Measurements from ENCODE around the gene STT3B. TPM values are rescaled to one million over a fixed set of nuclear protein-coding genes. Genes with fewer than 3 reads are reported as not detected.
"Not testable (repeated sequence)": the region's sequence is repeated elsewhere in the genome, so short reads cannot be mapped to it uniquely, and the experiment has no call there.

Gene STT3B
- total RNA-seq, 1 donor from 2014 or later = 142 TPM

DNA sequence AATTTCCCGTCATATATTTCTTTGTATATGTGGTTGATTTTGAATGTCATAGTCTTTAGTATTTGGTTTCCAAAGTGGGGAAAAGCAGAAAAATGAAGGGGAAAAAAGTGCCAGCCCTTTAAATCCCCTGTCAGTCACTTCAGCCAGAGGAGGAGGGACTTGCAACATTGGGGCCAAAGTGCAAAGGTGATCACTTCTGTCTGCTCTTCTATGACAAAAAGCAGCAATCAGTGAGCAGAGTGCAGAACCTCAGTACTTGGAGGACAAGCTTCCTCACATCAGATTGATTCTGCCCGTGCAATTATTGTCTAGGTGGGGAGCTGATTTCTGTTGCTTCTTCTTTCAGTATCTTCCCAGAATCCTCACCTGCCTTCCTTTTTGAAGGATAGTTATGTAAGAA, 60.0 kb downstream of the STT3B start:
- DNase-seq (ENCODE audit: low read depth in 2 of 2) = no peak

DNA sequence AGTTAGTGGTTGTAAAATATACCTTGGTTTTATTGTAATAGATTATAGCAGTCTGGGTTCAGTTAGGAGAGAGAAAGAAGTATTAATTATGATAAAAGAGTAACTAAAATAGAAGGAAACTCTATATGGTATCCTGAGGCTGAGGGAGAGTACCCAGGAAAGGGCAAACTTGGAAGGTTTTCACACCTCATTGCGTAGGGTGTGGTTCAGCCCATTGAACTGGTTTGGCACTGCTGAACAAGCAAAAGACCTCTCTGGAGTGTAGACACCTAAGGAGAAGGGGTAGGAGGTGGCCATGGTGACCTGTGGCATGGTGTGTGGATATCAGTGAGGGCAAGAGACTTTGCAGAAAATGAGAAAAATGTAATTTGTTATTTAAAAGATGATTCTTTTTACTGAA, 63.5 kb downstream of the STT3B start:
- DNase-seq (ENCODE audit: low read depth in 2 of 2) = no peak

DNA sequence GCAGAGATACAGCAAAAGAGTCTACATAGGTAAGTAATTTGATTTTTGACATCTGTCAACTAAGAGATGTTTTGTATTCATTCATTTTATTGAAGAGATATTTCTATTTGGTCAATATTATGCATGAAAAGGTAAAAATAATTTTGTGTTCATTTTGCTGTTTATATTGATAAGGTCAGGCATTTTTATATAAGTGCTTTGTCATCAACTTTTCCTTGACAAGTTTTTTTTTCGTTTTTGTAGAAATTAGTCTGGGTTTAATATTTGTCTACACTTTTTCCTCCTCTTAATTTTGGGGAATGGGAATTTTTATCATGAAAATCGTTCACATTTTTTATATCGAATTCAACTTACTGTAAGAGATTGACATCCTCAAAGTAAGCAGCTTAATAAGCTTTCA, 67.7 kb downstream of the STT3B start:
- no peak for DNase-seq (ENCODE audit: low read depth in 2 of 2)

DNA sequence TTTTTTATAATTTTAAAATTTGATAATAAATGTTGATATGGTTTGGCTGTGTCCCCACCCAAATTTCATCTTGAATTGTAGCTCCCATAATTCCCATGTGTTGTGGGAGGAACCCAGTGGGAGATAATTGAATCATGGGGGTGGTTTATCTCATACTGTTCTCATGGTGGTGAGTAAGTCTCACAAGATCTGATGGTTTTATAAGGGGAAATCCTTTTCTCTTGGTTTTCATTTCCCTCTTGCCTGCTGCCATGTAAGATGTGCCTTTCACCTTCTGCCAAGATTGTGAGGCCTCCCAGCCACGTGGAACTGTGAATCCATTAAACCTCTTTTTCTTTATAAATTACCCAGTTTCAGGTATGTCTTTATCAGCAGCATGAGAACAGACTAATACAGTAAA, 72.6 kb downstream of the STT3B start:
- DNase-seq (ENCODE audit: low read depth in 2 of 2) = not testable (repeated sequence)

DNA sequence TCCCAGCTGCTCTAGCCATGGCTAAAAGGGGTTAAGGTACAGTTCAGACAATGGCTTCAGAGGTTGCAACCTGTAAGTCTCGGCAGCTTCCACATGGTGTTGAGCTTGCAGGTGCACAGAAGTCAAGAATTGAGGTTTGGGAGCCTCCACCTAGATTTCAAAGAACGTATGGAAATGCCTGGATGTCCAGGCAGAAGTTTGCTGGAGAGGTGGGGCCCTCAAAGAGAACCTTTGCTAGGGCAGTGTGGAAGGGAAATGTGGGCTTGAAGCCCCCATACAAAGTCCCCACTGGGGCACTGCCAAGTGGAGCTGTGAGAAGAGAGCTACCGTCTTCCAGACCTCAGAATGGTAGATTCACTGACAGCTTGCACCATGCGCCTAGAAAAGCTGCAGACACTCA, 73.7 kb downstream of the STT3B start:
- no peak for DNase-seq (ENCODE audit: low read depth in 2 of 2)

DNA sequence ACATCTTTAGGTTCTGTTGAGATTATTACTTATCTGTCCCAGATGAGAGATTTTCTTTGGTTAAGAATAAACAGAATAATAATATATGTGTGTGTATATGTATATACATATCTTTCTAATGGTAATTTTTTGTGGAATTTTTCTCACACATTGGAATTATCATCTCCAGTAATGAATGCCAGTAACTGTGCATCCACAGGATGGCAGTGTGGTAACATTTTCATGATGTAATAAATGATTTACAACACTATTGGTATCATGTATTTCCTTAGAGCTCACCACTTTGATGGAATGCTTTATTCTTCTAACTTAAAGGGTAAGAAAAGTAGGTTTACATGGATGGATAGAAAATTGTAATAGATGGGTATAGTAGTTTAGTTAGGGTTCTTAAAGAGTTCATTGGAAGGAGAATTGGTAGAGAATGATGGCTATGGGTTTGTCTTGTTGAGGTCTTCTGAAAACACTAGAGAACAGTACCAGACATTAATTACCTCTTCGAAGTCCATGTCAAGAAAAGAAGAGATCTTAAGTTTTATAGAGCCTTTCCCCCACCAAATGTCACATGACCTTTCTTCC, 78.1 kb downstream of the STT3B start:
- peak; percentile 64 to 77 for DNase-seq (ENCODE audit: low read depth in 2 of 2)

DNA sequence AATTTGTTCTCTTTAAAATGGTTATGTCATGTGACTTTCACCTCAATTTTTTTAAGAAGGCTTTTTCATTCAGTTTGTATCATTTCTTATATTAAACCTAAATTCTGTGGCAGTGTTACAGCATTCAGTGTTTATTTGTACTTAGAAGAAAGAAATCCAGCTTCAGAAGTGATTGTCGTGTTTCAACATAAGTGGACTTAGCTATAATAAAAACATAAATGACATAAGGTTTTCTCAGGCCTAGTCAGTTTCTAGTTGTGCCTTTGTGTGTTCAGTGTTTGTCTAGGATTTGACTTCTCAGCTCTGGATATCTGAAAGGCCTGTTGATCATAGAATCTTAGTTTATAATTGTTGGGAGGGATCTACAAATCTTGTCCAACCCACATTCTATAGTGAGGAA, 80.5 kb downstream of the STT3B start:
- DNase-seq (ENCODE audit: low read depth in 2 of 2) = no peak

DNA sequence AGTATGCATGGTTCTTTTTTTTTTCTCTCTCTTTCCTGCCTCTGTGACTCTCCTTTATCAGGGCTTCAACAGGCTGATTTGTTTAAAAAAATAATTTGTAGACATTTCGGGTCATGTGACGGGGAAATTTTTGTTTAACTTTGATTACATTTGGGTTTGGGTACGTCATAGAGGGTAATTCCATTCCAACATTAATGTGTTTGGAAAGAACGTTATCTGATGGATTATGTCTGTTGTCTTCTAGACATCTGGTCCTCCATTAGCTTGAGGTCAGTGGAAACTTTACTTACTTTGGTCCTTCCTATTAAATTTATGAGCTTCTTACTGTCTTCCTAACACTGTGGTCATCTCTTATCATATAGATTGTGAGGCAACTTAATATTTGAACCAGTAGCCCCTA, 80.9 kb downstream of the STT3B start:
- DNase-seq (ENCODE audit: low read depth in 2 of 2) = no peak

DNA sequence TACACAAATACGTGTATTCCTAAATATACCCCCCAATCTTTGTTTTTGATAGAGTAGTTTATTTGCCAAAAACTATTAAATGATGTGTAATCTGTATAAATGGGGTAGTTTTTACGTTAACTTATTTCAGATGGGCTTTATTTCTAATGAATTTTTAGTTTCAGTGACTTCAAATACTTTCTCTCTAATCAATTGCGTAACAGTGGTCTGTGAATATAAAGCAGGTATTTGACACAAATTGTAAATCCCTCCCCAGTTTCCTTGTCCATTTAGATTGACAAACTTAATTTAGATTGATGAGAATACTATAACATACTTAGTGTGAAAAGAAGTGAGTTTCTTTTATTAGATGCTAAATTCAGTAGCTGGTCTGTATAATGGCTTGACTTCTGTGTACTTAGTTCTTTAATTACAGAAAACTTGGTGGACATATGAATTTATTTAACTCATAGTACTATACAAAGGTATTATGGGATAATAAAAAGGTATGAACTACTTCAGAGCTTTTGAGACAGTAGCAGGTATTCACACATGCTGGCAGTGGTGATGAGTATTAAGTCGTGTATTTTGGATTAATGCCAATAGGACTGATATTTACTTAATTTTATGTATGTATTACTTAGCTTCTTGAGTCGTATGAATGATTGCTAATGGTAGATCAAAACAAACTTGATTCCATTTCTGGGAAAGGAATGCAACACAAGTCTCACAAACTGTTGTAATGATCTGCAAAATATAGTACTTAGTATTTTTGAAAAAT, 81.6 kb downstream of the STT3B start:
- DNase-seq (ENCODE audit: low read depth in 2 of 2) = peak; percentile 8 to 27

DNA sequence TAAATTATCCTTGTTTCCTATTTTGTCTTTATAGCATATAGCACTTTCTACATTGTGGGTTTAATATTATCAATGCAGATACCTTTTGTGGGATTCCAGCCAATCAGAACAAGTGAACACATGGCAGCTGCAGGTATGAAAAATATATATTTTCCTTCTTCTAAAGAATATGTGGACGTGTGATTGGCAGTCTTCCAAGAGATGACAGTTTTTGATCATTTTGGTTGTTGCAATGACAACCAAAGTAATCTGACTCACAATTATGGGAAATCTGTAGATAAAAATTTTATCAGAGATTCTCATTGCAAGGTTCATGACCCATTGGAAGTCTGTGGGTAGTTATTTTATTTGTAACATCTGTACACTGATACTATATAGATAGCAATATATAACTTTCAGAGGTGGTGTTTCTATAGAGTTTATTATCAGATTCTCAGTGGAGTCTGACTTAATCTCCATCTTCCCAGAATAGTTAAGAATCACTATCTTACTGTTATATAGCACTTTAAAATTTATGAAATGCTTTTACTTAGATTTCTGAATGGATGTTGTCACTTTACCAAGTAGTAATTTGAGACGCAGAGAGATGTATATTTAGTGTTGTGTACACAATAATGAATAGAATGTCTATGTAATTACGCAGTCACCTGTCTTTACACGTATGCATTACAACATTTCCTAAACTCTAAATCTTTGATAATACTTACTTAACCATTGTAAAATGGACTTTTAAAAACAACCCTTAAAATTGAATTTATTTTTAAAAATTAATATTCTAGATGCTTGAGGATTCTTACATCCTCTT, 82.5 kb downstream of the STT3B start:
- peak; percentile 32 to 62 for DNase-seq (ENCODE audit: low read depth in 2 of 2)

DNA sequence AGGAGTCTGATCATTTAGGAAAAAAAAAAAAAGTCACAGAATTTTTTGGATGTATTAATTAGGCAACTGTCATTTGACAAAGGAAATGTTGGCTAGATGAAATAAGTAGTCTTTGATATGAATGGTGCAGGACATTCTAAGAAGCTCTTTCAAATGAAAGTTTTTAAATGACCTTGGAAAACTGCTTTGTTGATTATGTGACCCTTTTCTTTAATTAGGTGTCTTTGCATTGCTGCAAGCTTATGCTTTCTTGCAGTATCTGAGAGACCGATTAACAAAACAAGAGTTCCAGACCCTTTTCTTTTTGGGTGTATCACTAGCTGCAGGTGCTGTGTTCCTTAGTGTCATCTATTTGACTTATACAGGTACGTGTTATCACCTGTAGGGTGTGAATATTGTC, 84.0 kb downstream of the STT3B start:
- no peak for DNase-seq (ENCODE audit: low read depth in 2 of 2)

DNA sequence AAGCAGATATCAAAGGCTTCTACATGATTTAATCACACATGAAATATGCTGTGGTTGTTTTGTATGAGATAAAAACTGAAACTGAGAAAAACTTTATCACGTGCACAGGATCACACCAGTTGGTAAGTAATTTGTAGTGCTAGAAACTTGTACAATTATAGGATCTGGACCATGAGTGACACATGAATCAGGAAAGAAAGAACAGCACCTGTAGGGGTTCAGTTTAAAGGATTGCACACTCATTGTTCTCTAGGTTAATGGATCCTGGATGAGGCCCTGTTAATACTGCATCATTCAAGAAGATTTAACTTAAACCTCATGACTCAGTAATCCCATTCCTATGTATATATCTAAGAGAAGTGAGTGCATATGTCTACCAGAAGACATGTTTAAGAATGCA, 87.9 kb downstream of the STT3B start:
- DNase-seq (ENCODE audit: low read depth in 2 of 2) = no peak

DNA sequence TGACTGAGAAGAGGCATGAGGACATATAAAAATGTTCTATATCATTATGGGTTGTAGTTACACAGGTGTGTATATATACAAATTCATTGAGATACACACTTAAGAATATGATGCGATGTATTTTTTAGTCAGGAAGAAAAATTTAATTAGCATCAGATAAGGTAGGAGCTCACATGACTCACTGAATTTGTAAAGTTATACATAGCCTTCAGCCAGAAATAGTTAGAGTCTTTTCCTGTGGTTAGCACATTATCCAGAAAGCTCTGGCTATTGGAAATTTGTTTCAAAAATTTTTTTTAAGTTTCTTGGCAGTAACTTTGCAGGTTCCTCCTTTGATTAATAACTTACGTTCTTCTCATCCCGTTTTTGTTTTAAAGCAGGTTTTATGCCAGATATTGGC, 88.6 kb downstream of the STT3B start:
- DNase-seq (ENCODE audit: low read depth in 2 of 2) = no peak

DNA sequence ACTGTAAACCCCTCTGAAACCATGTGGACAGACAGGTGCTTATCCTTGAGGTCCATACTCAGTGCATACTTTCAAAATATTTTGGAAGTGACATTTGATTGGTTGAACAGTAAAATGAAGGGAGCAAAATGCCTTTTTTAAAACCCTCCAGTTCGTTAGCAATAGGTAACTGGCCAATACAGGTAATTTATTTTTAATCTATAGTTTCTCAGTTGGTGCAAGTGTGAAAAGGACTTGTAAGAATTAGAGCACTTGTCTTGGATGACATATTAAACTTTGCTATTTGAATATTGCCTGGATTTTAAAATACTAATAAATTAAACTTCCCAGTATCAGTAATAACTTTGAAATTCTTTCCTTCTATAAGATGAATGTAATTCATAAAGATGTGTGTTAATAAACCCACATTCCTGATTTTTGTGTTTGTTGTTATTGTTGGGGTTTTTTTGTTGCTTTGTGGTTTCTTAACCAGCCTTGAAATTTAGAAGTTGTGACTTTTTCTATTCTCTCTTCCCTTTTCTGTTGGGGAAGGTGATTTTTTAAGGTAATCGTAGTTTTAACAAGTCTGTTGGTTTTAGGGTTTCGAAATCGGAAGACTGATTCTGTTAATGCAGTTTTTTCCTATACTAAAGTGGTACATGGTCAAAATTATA, 90.0 kb downstream of the STT3B start:
- DNase-seq (ENCODE audit: low read depth in 2 of 2) = no peak

DNA sequence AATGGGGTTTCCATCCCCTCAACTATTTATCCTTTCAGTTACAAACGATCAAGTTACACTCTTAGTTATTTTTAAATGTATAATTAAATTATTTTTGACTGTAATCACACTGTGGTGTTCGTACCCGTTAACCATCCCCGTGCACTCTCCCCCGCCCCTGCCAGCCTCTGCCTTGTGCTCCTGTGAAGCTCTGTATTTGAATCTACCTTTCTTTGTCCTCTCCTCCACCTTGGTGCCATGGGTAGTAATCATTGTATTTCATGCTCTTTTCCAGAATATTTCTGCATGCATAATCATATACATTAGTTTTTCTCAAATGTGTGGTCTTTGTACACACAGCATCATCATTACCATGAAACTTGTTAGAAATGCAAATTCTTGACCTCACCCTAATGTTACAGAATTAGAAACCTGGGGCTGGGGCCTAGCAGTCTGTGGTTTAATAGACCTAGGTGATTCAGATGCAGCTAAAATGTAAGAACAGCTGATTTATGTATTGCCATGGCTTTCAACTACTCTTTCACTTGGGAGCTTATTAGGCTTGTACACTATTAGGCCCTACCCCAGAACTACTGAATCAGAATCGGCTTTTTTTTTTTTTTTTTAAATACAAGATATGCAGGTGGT, 91.5 kb downstream of the STT3B start:
- no peak for DNase-seq (ENCODE audit: low read depth in 2 of 2)

DNA sequence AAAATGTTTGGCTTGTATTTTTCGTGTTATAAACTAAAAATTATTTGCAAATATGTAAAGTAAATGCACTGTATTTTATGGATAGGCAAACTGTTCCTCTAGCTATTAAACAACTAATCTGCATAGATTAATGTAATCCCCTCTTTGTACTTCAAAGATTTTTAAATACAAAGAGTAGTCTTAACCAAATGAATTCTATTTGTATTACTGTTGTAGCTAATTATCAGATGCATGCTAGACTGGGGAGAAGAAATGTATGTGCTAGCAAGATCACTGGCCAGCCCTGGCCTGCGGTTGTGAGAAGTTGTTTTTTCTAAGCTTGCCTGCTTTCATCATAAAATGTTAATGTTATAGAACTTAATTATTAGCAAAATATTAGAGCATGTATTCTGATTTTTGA, 92.6 kb downstream of the STT3B start:
- DNase-seq (ENCODE audit: low read depth in 2 of 2) = no peak

DNA sequence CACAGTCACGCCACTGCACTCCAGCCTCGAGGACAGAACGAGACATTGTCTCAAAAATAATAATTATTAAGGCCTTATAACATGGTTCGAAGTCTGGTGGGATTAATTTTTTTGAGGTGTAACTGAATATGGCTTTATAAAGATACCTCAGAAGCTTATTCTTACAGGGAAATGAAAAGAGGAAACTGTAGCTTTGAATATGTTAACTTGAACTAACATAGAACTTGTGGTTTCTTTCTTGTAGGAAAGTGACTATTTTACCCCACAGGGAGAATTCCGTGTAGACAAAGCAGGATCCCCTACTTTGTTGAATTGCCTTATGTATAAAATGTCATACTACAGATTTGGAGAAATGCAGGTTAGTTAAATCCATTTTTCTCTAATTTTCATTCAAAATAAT, 96.3 kb downstream of the STT3B start:
- DNase-seq (ENCODE audit: low read depth in 2 of 2) = no peak

DNA sequence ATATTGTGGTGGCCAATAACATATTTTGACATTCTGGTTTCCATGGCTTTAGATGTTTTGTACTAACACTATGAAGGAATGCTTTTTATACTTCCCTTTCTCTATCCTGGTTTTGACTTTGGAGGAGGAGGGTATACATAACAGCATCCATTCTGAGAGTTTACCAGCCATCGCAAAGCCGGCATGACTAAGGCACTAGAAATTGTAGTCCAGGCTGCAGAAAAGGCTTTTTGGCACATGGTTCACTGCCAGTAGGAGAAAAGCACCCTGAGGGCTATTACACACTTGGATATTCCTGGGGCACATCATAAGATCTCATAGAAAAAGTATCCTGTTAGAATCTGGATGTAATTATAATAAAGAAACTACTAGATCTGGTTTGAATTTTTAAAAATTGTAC, 101.8 kb downstream of the STT3B start:
- DNase-seq (ENCODE audit: low read depth in 2 of 2) = no peak

DNA sequence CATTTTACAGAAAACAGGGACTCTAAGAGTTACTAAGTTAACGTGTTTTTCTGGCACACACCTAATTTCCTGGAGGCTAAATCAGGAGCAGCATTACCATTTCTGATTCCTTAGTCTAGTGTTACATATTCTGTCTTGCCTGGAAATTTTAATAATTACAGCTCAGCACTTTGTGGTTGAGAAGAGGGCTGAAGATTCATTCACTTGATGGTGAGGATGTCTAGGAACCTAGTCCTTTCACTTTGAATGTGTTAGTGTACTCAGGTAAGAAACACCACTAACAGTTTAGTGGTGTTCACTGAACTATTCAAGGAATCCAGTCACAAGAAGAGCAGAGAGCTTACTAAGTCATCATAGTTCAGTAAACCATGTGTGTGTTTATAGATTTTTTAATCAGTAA, 102.8 kb downstream of the STT3B start:
- DNase-seq (ENCODE audit: low read depth in 2 of 2) = no peak

DNA sequence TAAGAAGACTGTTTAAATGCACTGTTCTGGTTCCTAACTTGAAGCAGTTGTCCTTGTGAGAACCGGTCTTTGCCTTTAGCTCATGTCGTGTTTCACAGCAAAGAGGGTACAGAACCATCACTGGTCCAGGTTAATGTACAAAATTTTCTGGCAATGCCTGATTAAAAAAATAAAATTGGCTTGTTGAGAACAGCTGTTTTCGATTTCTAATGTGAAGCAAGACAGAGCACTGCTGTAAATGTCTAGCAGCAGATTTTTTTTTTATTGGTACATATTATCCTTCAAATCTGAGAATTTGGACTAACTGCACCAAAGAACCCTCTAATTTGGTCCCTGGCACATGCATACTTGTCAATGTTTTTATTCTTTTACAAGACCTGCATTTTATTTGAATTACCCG, 103.3 kb downstream of the STT3B start:
- DNase-seq (ENCODE audit: low read depth in 2 of 2) = no peak

DNA sequence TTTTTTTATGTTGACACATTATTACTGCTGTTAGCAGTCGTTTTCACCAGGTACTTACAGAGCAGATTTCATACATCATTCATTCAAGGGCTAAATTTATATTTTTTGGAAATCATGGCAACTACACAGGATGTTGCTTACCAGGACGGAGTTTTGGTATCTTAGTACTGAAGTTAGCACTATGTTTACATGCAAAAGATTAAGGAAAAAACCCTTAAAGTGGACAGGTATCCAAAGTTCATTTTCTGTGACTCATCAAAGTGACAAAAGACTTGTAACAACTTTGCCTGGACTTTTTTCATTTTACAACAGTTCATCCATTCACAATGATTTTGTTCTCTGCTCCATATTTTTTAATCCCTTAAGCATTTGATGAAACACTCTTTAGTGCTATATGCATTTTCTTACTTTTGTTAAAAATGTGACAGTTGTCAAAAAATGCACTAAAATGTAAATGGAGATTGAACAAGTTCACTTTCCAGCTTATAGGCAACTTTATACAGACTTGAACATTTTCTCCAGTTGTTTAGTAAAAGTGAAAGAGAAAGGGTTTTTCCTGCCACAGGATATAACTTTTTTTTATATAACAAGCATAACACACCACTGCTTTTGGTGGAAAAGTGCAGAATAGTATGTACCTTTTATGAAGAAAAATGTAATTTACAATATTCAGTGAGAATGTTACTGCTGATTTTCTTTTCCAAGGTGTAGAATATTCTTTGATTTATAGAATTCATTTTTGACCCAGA, 104.1 kb downstream of the STT3B start:
- DNase-seq (ENCODE audit: low read depth in 2 of 2) = peak; percentile 28 to 50
